DMS114 treated with DMSO at 0.1 percent for 48 hours (cell line): Measurements from ENCODE around the gene SH3RF3.
"Not testable (repeated sequence)": the region's sequence is repeated elsewhere in the genome, so short reads cannot be mapped to it uniquely, and the experiment has no call there.

Experiments used
- DNase-seq: peaks from one replicate; lab custom pipeline; 2025; ENCODE audit not compliant: unreplicated experiment; lab: John Stamatoyannopoulos, UW

The SH3RF3 gene

GRCh38 chr2:109214651-109215371 lies 85.8 kb downstream of the SH3RF3 start:
- no peak for DNase-seq

GRCh38 chr2:109215866-109216265 lies 86.9 kb downstream of the SH3RF3 start:
- no peak for DNase-seq

- DNase-seq, result no peak
These were observed 87.3 kb downstream of the SH3RF3 start for GRCh38 chr2:109216332-109216731.

GRCh38 chr2:109217362-109218086 lies 88.5 kb downstream of the SH3RF3 start:
- no peak for DNase-seq

GRCh38 chr2:109218087-109218791 lies 89.2 kb downstream of the SH3RF3 start:
- DNase-seq, result no peak

- DNase-seq, result no peak
These were observed 89.8 kb downstream of the SH3RF3 start for GRCh38 chr2:109218792-109219126.

- DNase-seq, result no peak
These were observed 91.9 kb downstream of the SH3RF3 start for GRCh38 chr2:109220860-109221259.

- DNase-seq, result not testable (repeated sequence)
These were observed 92.3 kb downstream of the SH3RF3 start for GRCh38 chr2:109221316-109221715.

GRCh38 chr2:109222422-109222821 lies 93.4 kb downstream of the SH3RF3 start:
- DNase-seq, result no peak

- no peak for DNase-seq
These were observed 93.9 kb downstream of the SH3RF3 start for GRCh38 chr2:109222825-109223471.

- no peak for DNase-seq
These were observed 94.5 kb downstream of the SH3RF3 start for GRCh38 chr2:109223490-109223889.

- not testable (repeated sequence) for DNase-seq
These were observed 95.3 kb downstream of the SH3RF3 start for GRCh38 chr2:109224341-109224740.

- no peak for DNase-seq
These were observed 96.3 kb downstream of the SH3RF3 start for GRCh38 chr2:109225170-109225782.

GRCh38 chr2:109226128-109226527 lies 97.1 kb downstream of the SH3RF3 start:
- DNase-seq, result no peak

GRCh38 chr2:109226622-109227021 lies 97.6 kb downstream of the SH3RF3 start:
- no peak for DNase-seq

GRCh38 chr2:109229094-109229675 lies 100.2 kb downstream of the SH3RF3 start:
- DNase-seq, result no peak

GRCh38 chr2:109230941-109231420 lies 102.0 kb downstream of the SH3RF3 start:
- no peak for DNase-seq

GRCh38 chr2:109231428-109231827 lies 102.4 kb downstream of the SH3RF3 start:
- DNase-seq, result no peak

GRCh38 chr2:109231996-109232705 lies 103.1 kb downstream of the SH3RF3 start:
- DNase-seq, result no peak

- no peak for DNase-seq
These were observed 103.9 kb downstream of the SH3RF3 start for GRCh38 chr2:109232909-109233308.
